HepG2 (cell line): Measurements from ENCODE around the gene CA12. TPM values are rescaled to one million over a fixed set of nuclear protein-coding genes. Genes with fewer than 3 reads are reported as not detected.

Source experiments
- ATAC-seq: fragments of 200-7000 bp; cut with Tn5 transposase; 3 replicates; pipeline ENCODE4 v1.9.1; 2020; ENCODE audit warnings: mild to moderate bottlenecking, moderate library complexity
- BruUV-seq: library from RNA; stranded (reverse); fragments of 400-500 nt; replicated peaks from 2 replicates; lab custom pipeline; 2021; lab: Mats Ljungman, UMichigan
- CTCF ChIA-PET: fragments of 300-600 bp; formaldehyde crosslinking; extraction: SDS; loops from one replicate; lab custom pipeline; 2021; ENCODE audit warnings: low total read pairs, inconsistent platforms, low intra/inter-chr PET ratio; lab: Yijun Ruan, JAX
- POLR2A ChIA-PET: fragments of 350-600 bp; sonication (Branson Sonifier 250); formaldehyde crosslinking; loops from one replicate; lab custom pipeline; 2020; ENCODE audit warnings: antibody characterized with exemption, inconsistent platforms; lab: Yijun Ruan, JAX
- DNase-seq: peaks from one replicate; pipeline ENCODE4 v3.0.0-alpha.2; 2015; ENCODE audit warnings: low spot score
- FAIRE-seq: peaks from 3 replicates; lab custom pipeline; 2011; peaks lifted over from hg19 to GRCh38; lab: Jason Lieb, UNC
- H2AFZ ChIP-seq: one replicate; pipeline ENCODE4 v1.6.1; 2011; ENCODE audit warnings: low read length, inconsistent platforms
- H3K27ac ChIP-seq: fragments of 300-600 bp; 3 replicates; pipeline ENCODE4 v1.8.0; 2011; ENCODE audit warnings: mixed run types, mild to moderate bottlenecking, mixed read lengths, low read length, inconsistent platforms; ENCODE audit not compliant: insufficient read depth; ENCODE audit errors: extremely low read length
- H3K27me3 ChIP-seq, 2 experiments: fragments of 200-600 bp in 1 of 2; 2 replicates in 1 of 2; 3 replicates in 1 of 2; pipeline versions ENCODE4 v1.6.0 to v1.8.0; 2011; ENCODE audit warnings: low read length in 2 of 2, mild to moderate bottlenecking in 2 of 2, moderate library complexity in 2 of 2, inconsistent platforms in 1 of 2; ENCODE audit not compliant: insufficient read depth in 2 of 2, control insufficient read depth in 1 of 2
- H3K36me3 ChIP-seq, 2 experiments: fragments of 200-600 bp in 1 of 2; replicated peaks in 1 of 2; 2 replicates in 1 of 2; 3 replicates in 1 of 2; pipeline versions ENCODE4 v1.5.1 to v1.8.0; 2011; ENCODE audit warnings: low read length in 2 of 2, inconsistent platforms in 1 of 2; ENCODE audit not compliant: insufficient read depth in 2 of 2, control insufficient read depth in 1 of 2
- H3K4me1 ChIP-seq: 2 replicates; pipeline ENCODE4 v1.5.1; 2012; ENCODE audit warnings: low read length, inconsistent platforms; ENCODE audit not compliant: insufficient read depth
- H3K4me2 ChIP-seq: 2 replicates; pipeline ENCODE4 v1.6.0; 2011; ENCODE audit warnings: low read depth, low read length, inconsistent platforms
- H3K4me3 ChIP-seq, 3 experiments: fragments of 200-600 bp in 1 of 3; sonication (generic), shearing (Covaris generic) in 1 of 3; replicated peaks in 1 of 3; 2 replicates each; pipeline ENCODE4 v1.5.1; 2011 to 2016; ENCODE audit warnings: low read length in 3 of 3, inconsistent platforms in 2 of 3, low read depth in 2 of 3, mild to moderate bottlenecking in 2 of 3, control low read depth in 1 of 3, mixed read lengths in 1 of 3; ENCODE audit not compliant: insufficient read depth in 1 of 3
- H3K79me2 ChIP-seq: one replicate; pipeline ENCODE4 v1.6.1; 2011; ENCODE audit warnings: low read length, inconsistent platforms; ENCODE audit not compliant: insufficient read depth
- H3K9ac ChIP-seq: 2 replicates; pipeline ENCODE4 v1.6.0; 2011; ENCODE audit warnings: mild to moderate bottlenecking, low read depth, low read length, inconsistent platforms; ENCODE audit not compliant: insufficient read depth
- H3K9me3 ChIP-seq: 2 replicates; pipeline ENCODE4 v1.5.1; 2012; ENCODE audit warnings: mild to moderate bottlenecking, low read length
- H4K20me1 ChIP-seq: 2 replicates; pipeline ENCODE4 v1.6.0; 2011; ENCODE audit warnings: inconsistent platforms, mild to moderate bottlenecking, low read length, moderate library complexity; ENCODE audit not compliant: insufficient read depth
- ATF7-NPFF ChIP-seq: sonication (generic); formaldehyde crosslinking; IDR thresholded peaks from 2 replicates; pipeline ENCODE4 v1.8.1; 2023; ENCODE audit warnings: mild to moderate bottlenecking, low read depth, missing genetic modification reagents, moderate library complexity
- CREBL2 ChIP-seq: sonication (generic); formaldehyde crosslinking; IDR thresholded peaks from 2 replicates; pipeline ENCODE4 v1.8.1; 2023; ENCODE audit warnings: missing genetic modification reagents, mild to moderate bottlenecking, borderline replicate concordance
- NRL ChIP-seq: sonication (generic); formaldehyde crosslinking; IDR thresholded peaks from 2 replicates; pipeline ENCODE4 v1.5.0; 2020; ENCODE audit warnings: missing genetic modification reagents, mild to moderate bottlenecking, moderate library complexity, borderline replicate concordance
- RXRA ChIP-seq: sonication (generic); formaldehyde crosslinking; IDR thresholded peaks from 2 replicates; pipeline ENCODE4 v1.5.1; 2020; ENCODE audit warnings: missing genetic modification reagents
- ZBTB26 ChIP-seq: IDR thresholded peaks from 2 replicates; pipeline ENCODE4 v1.6.1; 2016; ENCODE audit warnings: missing compliant biosample characterization, missing genetic modification reagents, borderline replicate concordance
- ZBTB44 ChIP-seq: sonication (generic); formaldehyde crosslinking; IDR thresholded peaks from 2 replicates; pipeline ENCODE4 v1.4.0; 2020; ENCODE audit warnings: missing genetic modification reagents
- ZMYM2 ChIP-seq: sonication (generic); formaldehyde crosslinking; IDR thresholded peaks from 2 replicates; pipeline ENCODE4 v1.8.0; 2022; ENCODE audit warnings: mild to moderate bottlenecking, missing genetic modification reagents
- ZNF143 ChIP-seq: sonication (generic); formaldehyde crosslinking; IDR thresholded peaks from 2 replicates; pipeline ENCODE4 v1.4.0; 2020; ENCODE audit warnings: missing genetic modification reagents
- ZNF260 ChIP-seq: sonication (generic); formaldehyde crosslinking; IDR thresholded peaks from 2 replicates; pipeline ENCODE4 v1.4.0; 2020; ENCODE audit warnings: missing genetic modification reagents, low read depth, mild to moderate bottlenecking, borderline replicate concordance
- ZNF547 ChIP-seq: sonication (generic); formaldehyde crosslinking; IDR thresholded peaks from 2 replicates; pipeline ENCODE4 v1.5.1; 2020; ENCODE audit warnings: mild to moderate bottlenecking, missing genetic modification reagents
- ZNF879 ChIP-seq: sonication (generic); formaldehyde crosslinking; IDR thresholded peaks from 2 replicates; pipeline ENCODE4 v1.8.1; 2023; ENCODE audit warnings: missing genetic modification reagents
- WGBS: methylation state at CpG from one replicate; pipeline ENCODE4 v1.1.6; 2017; ENCODE audit warnings: low lambda C conversion rate; 5-methylcytosine and 5-hydroxymethylcytosine counted together
- in situ Hi-C: cut with HindIII; loops from 2 replicates; pipeline ENCODE4 v1.10.0; 2017; ENCODE audit warnings: low pct_unique_long_range_greater_than_20kb; ENCODE audit not compliant: extremely low pct_ligation_motif_present
- intact Hi-C: fragments of 100-400 bp; cut with micrococcal nuclease; formaldehyde crosslinking; loops from one replicate; pipeline ENCODE4 v1.10.0; 2022; ENCODE audit not compliant: unreplicated experiment
- polyA plus RNA-seq, 8 experiments: library from polyadenylated mRNA; depleted of rRNA in 3 of 8; stranded (reverse) in 7 of 8; unstranded in 1 of 8; fragments of >200 nt; fragmentation: Illumina TruSeq in 4 of 8; extraction: Trizol in 4 of 8; gene quantifications; 2 replicates each; pipeline versions ENCODE4 v1.2.1 to v1.2.3, GENCODE V29; 2011 to 2016; ENCODE audit warnings: low read depth in 4 of 8, missing spikeins in 1 of 8, mixed read lengths in 1 of 8; ENCODE audit not compliant: insufficient read depth in 1 of 8
- total RNA-seq, 5 experiments: library from RNA; depleted of rRNA; stranded (reverse); fragments of >200 nt; fragmentation: Illumina TruSeq; extraction: Trizol; gene quantifications; 2 replicates each; pipeline ENCODE4 v1.2.3, GENCODE V29; 2016; ENCODE audit warnings: low read depth in 1 of 5
- TF ChIP-seq, protein P1 (sequence below): sonication (generic); formaldehyde crosslinking; IDR thresholded peaks from 2 replicates; pipeline ENCODE4 v1.8.0; 2022; ENCODE audit warnings: low read depth, missing genetic modification reagents
- TF ChIP-seq, protein P2 (sequence below): sonication (generic); formaldehyde crosslinking; IDR thresholded peaks from 2 replicates; pipeline ENCODE4 v1.4.0; 2020; ENCODE audit warnings: missing genetic modification reagents

The CA12 gene
- total and polyA plus RNA-seq, 2 of the 13 experiments (the other 11 are each of a cell fraction or from before 2014, with no cell fraction given), result 0.07 to 0.20 TPM

- no peak for TF ChIP-seq ZBTB26 (CRISPR knock-in tag)
- TF ChIP-seq RXRA (CRISPR knock-in tag), result no peak
- no peak for TF ChIP-seq NRL (CRISPR knock-in tag)
- no peak for TF ChIP-seq ZMYM2 (CRISPR knock-in tag)
- TF ChIP-seq ATF7-NPFF (CRISPR knock-in tag), result no peak
- TF ChIP-seq, protein P1, sequence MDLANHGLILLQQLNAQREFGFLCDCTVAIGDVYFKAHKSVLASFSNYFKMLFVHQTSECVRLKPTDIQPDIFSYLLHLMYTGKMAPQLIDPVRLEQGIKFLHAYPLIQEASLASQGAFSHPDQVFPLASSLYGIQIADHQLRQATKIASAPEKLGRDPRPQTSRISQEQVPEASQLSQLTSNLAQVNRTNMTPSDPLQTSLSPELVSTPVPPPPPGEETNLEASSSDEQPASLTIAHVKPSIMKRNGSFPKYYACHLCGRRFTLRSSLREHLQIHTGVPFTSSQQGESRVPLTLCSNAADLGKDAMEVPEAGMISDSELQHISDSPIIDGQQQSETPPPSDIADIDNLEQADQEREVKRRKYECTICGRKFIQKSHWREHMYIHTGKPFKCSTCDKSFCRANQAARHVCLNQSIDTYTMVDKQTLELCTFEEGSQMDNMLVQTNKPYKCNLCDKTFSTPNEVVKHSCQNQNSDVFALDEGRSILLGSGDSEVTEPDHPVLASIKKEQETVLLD (CRISPR knock-in tag), result no peak
- TF ChIP-seq, protein P2, sequence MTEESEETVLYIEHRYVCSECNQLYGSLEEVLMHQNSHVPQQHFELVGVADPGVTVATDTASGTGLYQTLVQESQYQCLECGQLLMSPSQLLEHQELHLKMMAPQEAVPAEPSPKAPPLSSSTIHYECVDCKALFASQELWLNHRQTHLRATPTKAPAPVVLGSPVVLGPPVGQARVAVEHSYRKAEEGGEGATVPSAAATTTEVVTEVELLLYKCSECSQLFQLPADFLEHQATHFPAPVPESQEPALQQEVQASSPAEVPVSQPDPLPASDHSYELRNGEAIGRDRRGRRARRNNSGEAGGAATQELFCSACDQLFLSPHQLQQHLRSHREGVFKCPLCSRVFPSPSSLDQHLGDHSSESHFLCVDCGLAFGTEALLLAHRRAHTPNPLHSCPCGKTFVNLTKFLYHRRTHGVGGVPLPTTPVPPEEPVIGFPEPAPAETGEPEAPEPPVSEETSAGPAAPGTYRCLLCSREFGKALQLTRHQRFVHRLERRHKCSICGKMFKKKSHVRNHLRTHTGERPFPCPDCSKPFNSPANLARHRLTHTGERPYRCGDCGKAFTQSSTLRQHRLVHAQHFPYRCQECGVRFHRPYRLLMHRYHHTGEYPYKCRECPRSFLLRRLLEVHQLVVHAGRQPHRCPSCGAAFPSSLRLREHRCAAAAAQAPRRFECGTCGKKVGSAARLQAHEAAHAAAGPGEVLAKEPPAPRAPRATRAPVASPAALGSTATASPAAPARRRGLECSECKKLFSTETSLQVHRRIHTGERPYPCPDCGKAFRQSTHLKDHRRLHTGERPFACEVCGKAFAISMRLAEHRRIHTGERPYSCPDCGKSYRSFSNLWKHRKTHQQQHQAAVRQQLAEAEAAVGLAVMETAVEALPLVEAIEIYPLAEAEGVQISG, result no peak
- TF ChIP-seq, all 625 proteins: peak for 0
These were observed 30.9 kb upstream of the CA12 start (continued) for GRCh38 chr15:63412551-63412950.

- Histone ChIP-seq H2AFZ (no peak overlapping the region), H3K27me3 (peaks cover 4 to 17% of the 10 kb centered on the region in 2 experiments; a peak in 2 of 5 replicates), H3K36me3 (no peaks in the 10 kb centered on the region), H3K9ac (no peak overlapping the region), H3K79me2 (no peaks in the 10 kb centered on the region), H4K20me1 (no peaks in the 10 kb centered on the region), H3K4me2 (no peak overlapping the region), H3K4me1 (no peaks in the 10 kb centered on the region), H3K27ac (no peak overlapping the region), H3K4me3 (no peak overlapping the region), H3K9me3 (no peaks in the 10 kb centered on the region)
- no peak for ATAC-seq
- no peak for DNase-seq
- no peak for TF ChIP-seq ZNF547 (CRISPR knock-in tag)
- no peak for TF ChIP-seq CREBL2 (CRISPR knock-in tag)
- TF ChIP-seq ZNF143 (CRISPR knock-in tag), result no peak
- TF ChIP-seq ZNF879 (CRISPR knock-in tag), result no peak
- TF ChIP-seq ZBTB44, result no peak
- no peak for TF ChIP-seq ZNF260
- no TSS peak for BruUV-seq
- in situ Hi-C loops, result loop anchor here (25.0 kb wide), 2 partner anchors 250 to 625 kb away; partner anchors contain the start of gene RPS27L
- ChIA-PET POLR2A (no interaction called here), CTCF (no interaction called here)
- FAIRE-seq, result no peak
- WGBS, result 78% methylated on average over 4 of the region's 4 CpGs
- intact Hi-C loops, result no loop called here
These were observed 30.2 kb upstream of the CA12 start for GRCh38 chr15:63411866-63412265.
